Measurements from ENCODE around the gene ATP5F1B. TPM values are rescaled to one million over a fixed set of nuclear protein-coding genes. Genes with fewer than 3 reads are reported as not detected.
A peak's percentile ranks its signal among the peaks of the same experiment; 100 is the strongest.

Gene ATP5F1B
- total and polyA plus RNA-seq, 4 donors, result 216 to 537 (median 389) TPM

- Histone ChIP-seq H3K27me3 (ENCODE audit: control insufficient read depth in 3 of 3, insufficient read depth in 3 of 3, low read length in 2 of 3) (no peaks in the 10 kb centered on the region), H3K4me3 (no peak overlapping the region), H3K27ac (ENCODE audit: low read depth in 1 of 2, low read length in 1 of 2) (peak overlapping the region in 1 of 2 donors; percentile 60), H3K9me3 (ENCODE audit: control insufficient read depth in 4 of 4, insufficient read depth in 3 of 4, low read length in 3 of 4) (no peaks in the 10 kb centered on the region), H3K4me1 (ENCODE audit: control insufficient read depth in 5 of 5, insufficient read depth in 5 of 5, low read length in 5 of 5) (peaks cover 0 to 11% (median 0%) of the 10 kb centered on the region in 5 donors), H3K36me3 (ENCODE audit: control insufficient read depth in 4 of 4, insufficient read depth in 4 of 4, low read length in 4 of 4) (peaks cover 44 to 60% (median 50%) of the 10 kb centered on the region in 4 donors), H3K9ac (ENCODE audit: insufficient read depth in 1 of 2, low read length in 2 of 2) (no peak overlapping the region)
- DNase-seq, result no peak
- no peak for TF ChIP-seq CTCF (IDR thresholded peaks at IDR 0.05; ENCODE audit: control extremely low read depth, extremely low read depth)
- no peak for ATAC-seq (ENCODE audit: insufficient read depth, low FRiP score)
These were observed 28.9 kb downstream of the ATP5F1B start for GRCh38 chr12:56616925-56617324.

- WGBS, 2 donors, result 92 to 95% methylated on average over 3 of the region's 3 CpGs
- peaks cover 50 to 67% (median 57%) of the 10 kb centered on the region in 4 donors for H3K36me3 ChIP-seq (ENCODE audit: control insufficient read depth in 4 of 4, insufficient read depth in 4 of 4, low read length in 4 of 4)
- H3K9me3 ChIP-seq (ENCODE audit: control insufficient read depth in 4 of 4, insufficient read depth in 3 of 4, low read length in 3 of 4), result no peaks in the 10 kb centered on the region
- no peak overlapping the region for H3K4me3 ChIP-seq
- no peaks in the 10 kb centered on the region for H3K27me3 ChIP-seq (ENCODE audit: control insufficient read depth in 3 of 3, insufficient read depth in 3 of 3, low read length in 2 of 3)
- ATAC-seq (ENCODE audit: insufficient read depth, low FRiP score) (no peak), DNase-seq (no peak)
- TF ChIP-seq CTCF (IDR thresholded peaks at IDR 0.05; ENCODE audit: control extremely low read depth, extremely low read depth), result no peak
- H3K4me1 ChIP-seq (ENCODE audit: control insufficient read depth in 5 of 5, insufficient read depth in 5 of 5, low read length in 5 of 5), result peaks cover 0 to 11% (median 0%) of the 10 kb centered on the region in 5 donors
- H3K27ac ChIP-seq (ENCODE audit: low read depth in 1 of 2, low read length in 1 of 2), result peak overlapping the region in 1 of 2 donors; percentile 60
- no peak overlapping the region for H3K9ac ChIP-seq (ENCODE audit: insufficient read depth in 1 of 2, low read length in 2 of 2)
These were observed 29.5 kb downstream of the ATP5F1B start for GRCh38 chr12:56616244-56616643.

- Histone ChIP-seq H3K27me3 (ENCODE audit: control insufficient read depth in 3 of 3, insufficient read depth in 3 of 3, low read length in 2 of 3) (no peaks in the 10 kb centered on the region), H3K4me1 (ENCODE audit: control insufficient read depth in 5 of 5, insufficient read depth in 5 of 5, low read length in 5 of 5) (peaks cover 0 to 11% (median 0%) of the 10 kb centered on the region in 5 donors), H3K9me3 (ENCODE audit: control insufficient read depth in 4 of 4, insufficient read depth in 3 of 4, low read length in 3 of 4) (no peaks in the 10 kb centered on the region), H3K9ac (ENCODE audit: insufficient read depth in 1 of 2, low read length in 2 of 2) (no peak overlapping the region), H3K27ac (ENCODE audit: low read depth in 1 of 2, low read length in 1 of 2) (no peak overlapping the region), H3K4me3 (no peak overlapping the region), H3K36me3 (ENCODE audit: control insufficient read depth in 4 of 4, insufficient read depth in 4 of 4, low read length in 4 of 4) (peaks cover 54 to 77% (median 67%) of the 10 kb centered on the region in 4 donors)
- 88 to 90% methylated on average over 8 of the region's 8 CpGs for WGBS, 2 donors
- TF ChIP-seq CTCF (IDR thresholded peaks at IDR 0.05; ENCODE audit: control extremely low read depth, extremely low read depth), result no peak
- DNase-seq, result no peak
- ATAC-seq (ENCODE audit: insufficient read depth, low FRiP score), result no peak
These were observed 31.2 kb downstream of the ATP5F1B start for GRCh38 chr12:56614627-56615026.

- TF ChIP-seq CTCF (IDR thresholded peaks at IDR 0.05; ENCODE audit: control extremely low read depth, extremely low read depth), result no peak
- H3K36me3 ChIP-seq (ENCODE audit: control insufficient read depth in 4 of 4, insufficient read depth in 4 of 4, low read length in 4 of 4), result peaks cover 55 to 78% (median 69%) of the 10 kb centered on the region in 4 donors
These were observed 41.4 kb downstream of the ATP5F1B start for GRCh38 chr12:56604355-56604754.

More at GRCh38 chr12:56604355-56604754, 41.4 kb downstream of the ATP5F1B start:
- WGBS, 2 donors, result 95 to 98% methylated on average over 3 of the region's 3 CpGs
- no peak overlapping the region for H3K4me3 ChIP-seq
- no peaks in the 10 kb centered on the region for H3K27me3 ChIP-seq (ENCODE audit: control insufficient read depth in 3 of 3, insufficient read depth in 3 of 3, low read length in 2 of 3)
- no peaks in the 10 kb centered on the region for H3K4me1 ChIP-seq (ENCODE audit: control insufficient read depth in 5 of 5, insufficient read depth in 5 of 5, low read length in 5 of 5)
- H3K27ac ChIP-seq (ENCODE audit: low read depth in 1 of 2, low read length in 1 of 2), result no peak overlapping the region
- H3K9ac ChIP-seq (ENCODE audit: insufficient read depth in 1 of 2, low read length in 2 of 2), result no peak overlapping the region
- H3K9me3 ChIP-seq (ENCODE audit: control insufficient read depth in 4 of 4, insufficient read depth in 3 of 4, low read length in 3 of 4), result no peaks in the 10 kb centered on the region
- ATAC-seq (ENCODE audit: insufficient read depth, low FRiP score) (no peak), DNase-seq (no peak)

Measured in lung (tissue), 12 donors.